H9 (cell line): ENCODE results near the gene CR1L. TPM values are rescaled to one million over a fixed set of nuclear protein-coding genes. Genes with fewer than 3 reads are reported as not detected.

ENCODE experiments used
- DNase-seq: peaks from one replicate; pipeline ENCODE4 v3.0.0-alpha.2; 2017
- H2AFZ ChIP-seq: one replicate; pipeline ENCODE4 v1.6.1; 2013; ENCODE audit warnings: mild to moderate bottlenecking, low read length, control low read depth, moderate library complexity
- H2AK5ac ChIP-seq: 2 replicates; pipeline ENCODE4 v1.6.1; 2013; ENCODE audit warnings: low read length, control low read depth, mixed read lengths; ENCODE audit not compliant: insufficient read length
- H2BK120ac ChIP-seq: one replicate; pipeline ENCODE4 v1.6.1; 2013; ENCODE audit warnings: low read depth, mild to moderate bottlenecking, low read length, control low read depth, inconsistent platforms; ENCODE audit not compliant: poor library complexity, severe bottlenecking
- H2BK12ac ChIP-seq: 2 replicates; pipeline ENCODE4 v1.6.1; 2013; ENCODE audit warnings: low read length, control low read depth, mixed read lengths, low read depth; ENCODE audit not compliant: insufficient read length
- H2BK15ac ChIP-seq: 2 replicates; pipeline ENCODE4 v1.6.1; 2013; ENCODE audit warnings: low read depth, low read length, control low read depth
- H2BK20ac ChIP-seq: one replicate; pipeline ENCODE4 v1.6.1; 2013; ENCODE audit warnings: low read depth, mild to moderate bottlenecking, low read length, control low read depth, inconsistent platforms; ENCODE audit not compliant: poor library complexity, severe bottlenecking
- H2BK5ac ChIP-seq: 2 replicates; pipeline ENCODE4 v1.6.1; 2013; ENCODE audit warnings: low read length, control low read depth, mixed read lengths; ENCODE audit not compliant: insufficient read length
- H3K14ac ChIP-seq: 2 replicates; pipeline ENCODE4 v1.6.1; 2013; ENCODE audit warnings: low read length, control low read depth; ENCODE audit not compliant: insufficient read depth
- H3K18ac ChIP-seq: 2 replicates; pipeline ENCODE4 v1.6.1; 2013; ENCODE audit warnings: low read depth, mild to moderate bottlenecking, mixed read lengths, low read length, control low read depth; ENCODE audit not compliant: insufficient read length
- H3K23ac ChIP-seq: 2 replicates; pipeline ENCODE4 v1.6.1; 2013; ENCODE audit warnings: low read length, control low read depth, mixed read lengths, low read depth; ENCODE audit not compliant: insufficient read length
- H3K23me2 ChIP-seq: 2 replicates; pipeline ENCODE4 v1.6.1; 2013; ENCODE audit warnings: low read depth, mild to moderate bottlenecking, mixed read lengths, low read length, control low read depth; ENCODE audit not compliant: insufficient read length, poor library complexity, severe bottlenecking
- H3K27ac ChIP-seq: 2 replicates; pipeline ENCODE4 v1.5.1; 2013; ENCODE audit warnings: low read length, control low read depth, mixed read lengths, low read depth; ENCODE audit not compliant: insufficient read length
- H3K27me3 ChIP-seq: 2 replicates; pipeline ENCODE4 v1.6.1; 2013; ENCODE audit warnings: low read length, control low read depth, inconsistent platforms; ENCODE audit not compliant: insufficient read depth
- H3K4ac ChIP-seq: 2 replicates; pipeline ENCODE4 v1.6.1; 2013; ENCODE audit warnings: low read depth, mild to moderate bottlenecking, control low read depth, inconsistent platforms, low read length, moderate library complexity
- H3K4me1 ChIP-seq: 2 replicates; pipeline ENCODE4 v1.6.1; 2013; ENCODE audit warnings: low read length, control low read depth, inconsistent platforms; ENCODE audit not compliant: insufficient read depth
- H3K4me2 ChIP-seq: 2 replicates; pipeline ENCODE4 v1.6.1; 2013; ENCODE audit warnings: low read length, control low read depth, mixed read lengths; ENCODE audit not compliant: insufficient read length, insufficient read depth
- H3K56ac ChIP-seq: 2 replicates; pipeline ENCODE4 v1.6.1; 2013; ENCODE audit warnings: low read depth, mild to moderate bottlenecking, mixed read lengths, low read length, control low read depth; ENCODE audit not compliant: insufficient read length
- H3K79me1 ChIP-seq: 2 replicates; pipeline ENCODE4 v1.6.1; 2013; ENCODE audit warnings: low read depth, mild to moderate bottlenecking, moderate library complexity, low read length, control low read depth, inconsistent platforms; ENCODE audit not compliant: insufficient read depth, poor library complexity, severe bottlenecking
- H3K79me2 ChIP-seq: 2 replicates; pipeline ENCODE4 v1.6.1; 2013; ENCODE audit warnings: low read length, control low read depth, inconsistent platforms; ENCODE audit not compliant: insufficient read depth
- H3K9ac ChIP-seq: 2 replicates; pipeline ENCODE4 v1.6.1; 2013; ENCODE audit warnings: low read length, control low read depth, mixed read lengths; ENCODE audit not compliant: insufficient read length; ENCODE audit errors: extremely low read depth
- H3K9me3 ChIP-seq: one replicate; pipeline ENCODE4 v1.6.1; 2013; ENCODE audit warnings: low read depth, low read length, inconsistent platforms; ENCODE audit not compliant: control insufficient read depth
- H3T11ph ChIP-seq: one replicate; pipeline ENCODE4 v1.6.1; 2013; ENCODE audit warnings: mild to moderate bottlenecking, low read length, control low read depth, inconsistent platforms
- H4K20me1 ChIP-seq: one replicate; pipeline ENCODE4 v1.6.1; 2013; ENCODE audit not compliant: control insufficient read depth, insufficient read length, insufficient read depth
- H4K5ac ChIP-seq: 2 replicates; pipeline ENCODE4 v1.6.1; 2013; ENCODE audit warnings: low read depth, mild to moderate bottlenecking, mixed read lengths, low read length, control low read depth; ENCODE audit not compliant: insufficient read length
- H4K8ac ChIP-seq: replicated peaks from 2 replicates; pipeline ENCODE4 v1.6.1; 2013; ENCODE audit warnings: low read length, control low read depth, mixed read lengths, low read depth; ENCODE audit not compliant: insufficient read length
- H4K91ac ChIP-seq: 2 replicates; pipeline ENCODE4 v1.6.1; 2013; ENCODE audit warnings: low read depth, mild to moderate bottlenecking, moderate library complexity, mixed read lengths, low read length, control low read depth; ENCODE audit not compliant: insufficient read length
- H3K27ac Mint-ChIP-seq, 3 experiments: 2 replicates in 2 of 3; 3 replicates in 1 of 3; pipeline ENCODE4 v1.8.0; 2020 to 2021; ENCODE audit warnings: mixed read lengths in 3 of 3, mild to moderate bottlenecking in 1 of 3, moderate library complexity in 1 of 3
- H3K27me3 Mint-ChIP-seq: 2 replicates; pipeline ENCODE4 v1.8.0; 2021; ENCODE audit warnings: low read depth, mild to moderate bottlenecking, moderate library complexity, mixed read lengths
- H3K36me3 Mint-ChIP-seq, 3 experiments: 2 replicates in 2 of 3; 3 replicates in 1 of 3; pipeline ENCODE4 v1.8.0; 2020 to 2021; ENCODE audit warnings: low read depth in 3 of 3, mixed read lengths in 3 of 3; ENCODE audit not compliant: insufficient read depth in 1 of 3
- H3K4me1 Mint-ChIP-seq, 2 experiments: 2 replicates each; pipeline ENCODE4 v1.8.0; 2020; ENCODE audit warnings: mixed read lengths in 2 of 2
- H3K4me3 Mint-ChIP-seq, 2 experiments: 2 replicates in 1 of 2; 3 replicates in 1 of 2; pipeline ENCODE4 v1.8.0; 2020 to 2021; ENCODE audit warnings: mild to moderate bottlenecking in 2 of 2, mixed read lengths in 2 of 2, moderate library complexity in 1 of 2
- H3K9me3 Mint-ChIP-seq, 2 experiments: 2 replicates in 1 of 2; 3 replicates in 1 of 2; pipeline ENCODE4 v1.8.0; 2020; ENCODE audit warnings: mild to moderate bottlenecking in 2 of 2, mixed read lengths in 2 of 2, moderate library complexity in 1 of 2
- CTCF ChIP-seq: fragments of 200-600 bp; sonication (generic); conservative IDR thresholded peaks from 3 replicates; pipeline ENCODE4 v1.8.0; 2021; ENCODE audit warnings: antibody characterized with exemption, mild to moderate bottlenecking
- WGBS: extraction: QIAGEN DNeasy Blood & Tissue Kit; methylation state at CpG from one replicate; pipeline ENCODE4 v1.1.7; 2013; ENCODE audit warnings: missing lambda C conversion rate, low lambda C conversion rate, mixed read lengths; ENCODE audit not compliant: insufficient read length; ENCODE audit errors: extremely low coverage; 5-methylcytosine and 5-hydroxymethylcytosine counted together
- total RNA-seq: library from RNA; stranded (reverse); gene quantifications from 2 replicates; pipeline ENCODE4 v1.2.1, GENCODE V29; 2021

The CR1L gene
- total RNA-seq, 1 experiment from 2014 or later, result 0.37 TPM

- Histone ChIP-seq H2AFZ (no peak overlapping the region), H2BK5ac (no peak overlapping the region), H4K8ac (no peak overlapping the region), H3K79me1 (no peaks in the 10 kb centered on the region), H3K4ac (no peak overlapping the region), H3K14ac (no peak overlapping the region), H2AK5ac (no peak overlapping the region), H3K27me3 (peaks cover 3% of the 10 kb centered on the region; the same call in 1 of the 2 replicates), H2BK120ac (no peak overlapping the region), H3K27ac (no peak overlapping the region), H4K91ac (no peak overlapping the region), H3K9ac (no peak overlapping the region), H3K4me1 (peaks cover 2% of the 10 kb centered on the region; the same call in 1 of the 2 replicates), H3K18ac (no peak overlapping the region), H3K9me3 (peaks cover 12% of the 10 kb centered on the region), H2BK20ac (no peak overlapping the region), H3K56ac (no peak overlapping the region), H2BK15ac (no peak overlapping the region), H3K4me2 (no peak overlapping the region), H4K20me1 (no peaks in the 10 kb centered on the region), H2BK12ac (no peak overlapping the region), H4K5ac (no peak overlapping the region), H3K23ac (no peak overlapping the region), H3K79me2 (no peaks in the 10 kb centered on the region), H3K23me2 (peaks cover 5% of the 10 kb centered on the region), H3T11ph (no peak overlapping the region)
- Mint-ChIP-seq H3K27me3 (no peaks in the 10 kb centered on the region; the same call in none of the 2 replicates), H3K36me3 (peaks cover 12 to 37% (median 24%) of the 10 kb centered on the region in 3 experiments), H3K4me3 (no peak overlapping the region), H3K27ac (no peak overlapping the region), H3K9me3 (peaks cover 34 to 44% of the 10 kb centered on the region in 2 experiments), H3K4me1 (peaks cover 4 to 5% of the 10 kb centered on the region in 2 experiments; a peak in 3 of 4 replicates)
- no CpG with 5 or more reads among the region's 1 CpG for WGBS
- no peak for DNase-seq
- TF ChIP-seq CTCF, result no peak
Observed at GRCh38 chr1:207666342-207666741, 21.4 kb downstream of the CR1L start.
